ENCODE data around the gene MACROH2A1.

MACROH2A1 gene

DNA sequence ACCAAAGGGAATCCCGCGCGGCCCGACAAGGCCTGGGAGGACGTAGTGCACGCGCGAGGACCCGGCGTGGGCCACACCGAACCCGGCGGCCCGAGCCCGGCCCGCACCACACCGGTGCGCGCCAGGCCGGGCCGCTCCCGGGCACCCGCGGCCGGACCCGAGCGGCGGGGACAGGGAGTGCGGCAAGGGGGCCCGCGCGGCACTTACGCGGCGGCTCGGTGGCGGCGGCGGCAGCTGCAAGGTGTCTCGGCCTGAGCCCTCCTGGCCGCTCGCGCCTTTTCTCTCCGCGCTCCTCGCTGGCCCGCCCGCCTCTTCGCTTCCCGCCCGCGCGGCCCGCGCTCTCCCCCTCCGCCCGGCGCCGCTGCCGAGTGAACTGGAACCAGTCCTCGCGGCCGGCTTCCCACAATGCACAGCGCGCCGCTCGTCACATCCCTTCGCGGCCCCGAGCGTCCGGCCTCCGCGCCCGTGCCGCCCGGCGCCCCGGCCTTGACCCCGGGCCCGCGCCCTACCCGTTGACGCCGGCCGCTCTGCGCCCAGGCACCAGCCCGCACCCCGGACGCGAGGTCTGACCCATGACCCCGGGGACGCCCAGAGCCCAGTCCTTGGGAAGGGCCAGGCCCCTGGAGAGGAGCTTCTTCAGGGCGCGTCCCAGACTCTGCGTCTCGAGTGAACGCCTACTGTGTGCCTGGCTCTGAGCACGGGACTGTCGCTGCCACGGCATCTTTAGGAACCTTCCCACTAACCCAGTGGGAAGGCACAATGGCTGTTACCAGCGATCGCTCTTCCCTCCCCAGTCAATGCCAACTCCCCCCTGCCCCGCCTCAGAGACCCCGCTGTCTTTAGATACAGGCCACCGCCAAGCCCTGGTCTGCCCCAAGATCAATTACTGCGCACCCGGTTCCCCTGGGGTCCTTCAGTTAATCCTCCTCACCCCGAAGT is at the start of gene MACROH2A1:
MACROH2A1 (minus strand) TSS at position 377 of the 939 bp plus-strand sequence. CDS start 10,138 bp downstream, outside the sequence.
- peak; percentile 82 for DNase-seq

GRCh38 chr5:135448071-135448739 is 49.2 kb upstream of the MACROH2A1 start:
- no peak for DNase-seq

DNA sequence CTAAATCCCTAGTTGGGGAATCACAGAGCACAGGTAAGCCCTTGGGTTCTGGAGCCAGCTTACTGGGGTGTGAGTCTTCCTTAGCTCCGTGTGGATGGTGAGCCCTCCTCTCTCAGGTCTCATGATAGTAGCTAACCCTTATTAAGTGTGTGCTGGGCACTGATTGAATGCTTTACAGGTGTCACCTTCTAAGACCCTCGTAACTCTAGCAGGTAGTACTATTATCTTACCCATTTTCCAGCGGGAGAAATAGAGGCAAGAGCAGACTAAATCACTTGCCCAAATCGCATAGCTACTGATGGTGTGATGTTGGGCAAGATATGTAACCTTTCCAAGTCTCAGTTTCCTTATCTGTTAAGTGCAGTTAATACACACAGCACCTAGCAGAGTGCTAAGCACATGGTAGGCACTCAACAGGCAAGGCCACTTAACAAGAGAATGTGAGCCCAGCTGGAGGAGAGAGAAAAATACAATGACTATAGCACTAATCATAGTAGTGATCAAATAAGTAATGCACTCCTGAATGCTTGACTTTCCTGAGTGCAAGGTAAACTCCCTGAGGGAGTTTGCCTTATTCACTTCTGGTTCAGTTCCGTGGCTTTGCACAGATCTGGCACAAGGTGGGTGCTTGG is 48.4 kb upstream of the MACROH2A1 start, which contains the start of gene DCANP1:
DCANP1 (minus strand) TSS at position 51 of the 632 bp plus-strand sequence. CDS start 240 bp downstream, outside the sequence.
- DNase-seq = no peak

DNA sequence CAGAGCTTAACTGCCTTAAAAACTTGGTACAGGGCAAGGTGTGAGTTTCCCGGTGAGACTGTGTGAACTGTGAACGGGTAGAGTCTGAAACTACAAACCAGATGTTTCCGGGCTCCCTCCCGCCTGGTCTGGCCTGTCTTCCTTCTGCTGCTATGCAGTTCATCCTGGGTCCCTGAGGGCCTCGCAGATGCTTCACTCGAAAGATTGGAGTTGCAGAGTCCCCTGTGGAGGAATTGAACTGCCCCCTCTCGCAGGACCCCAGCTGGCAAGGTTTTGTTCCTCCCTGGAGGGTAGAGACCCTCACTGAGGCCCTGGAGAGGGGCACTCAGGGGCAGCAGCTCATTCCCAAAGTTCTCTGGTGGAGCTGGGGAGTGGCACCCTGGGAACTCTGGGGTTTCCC is 47.6 kb upstream of the MACROH2A1 start:
- DNase-seq = no peak

DNA sequence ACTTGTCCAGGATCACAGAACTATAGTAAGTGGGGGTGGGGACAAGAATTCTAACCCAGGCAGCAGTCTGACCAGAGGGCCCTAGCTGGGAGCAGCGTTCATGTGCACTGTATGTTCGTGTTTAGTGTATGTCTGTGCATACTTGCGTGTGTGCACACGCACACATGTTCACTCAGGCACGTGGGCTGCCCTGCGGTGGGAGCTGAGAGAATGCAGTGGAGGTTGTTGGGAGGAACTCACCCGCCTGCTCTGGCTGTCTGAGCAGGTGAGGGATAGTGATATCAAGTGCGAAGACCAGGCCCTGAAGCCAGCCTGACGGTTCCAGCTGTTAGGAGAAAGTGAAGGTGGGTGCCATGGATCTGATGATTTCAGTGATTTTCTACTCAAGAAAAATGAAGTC is 47.2 kb upstream of the MACROH2A1 start:
- DNase-seq = no peak

DNA sequence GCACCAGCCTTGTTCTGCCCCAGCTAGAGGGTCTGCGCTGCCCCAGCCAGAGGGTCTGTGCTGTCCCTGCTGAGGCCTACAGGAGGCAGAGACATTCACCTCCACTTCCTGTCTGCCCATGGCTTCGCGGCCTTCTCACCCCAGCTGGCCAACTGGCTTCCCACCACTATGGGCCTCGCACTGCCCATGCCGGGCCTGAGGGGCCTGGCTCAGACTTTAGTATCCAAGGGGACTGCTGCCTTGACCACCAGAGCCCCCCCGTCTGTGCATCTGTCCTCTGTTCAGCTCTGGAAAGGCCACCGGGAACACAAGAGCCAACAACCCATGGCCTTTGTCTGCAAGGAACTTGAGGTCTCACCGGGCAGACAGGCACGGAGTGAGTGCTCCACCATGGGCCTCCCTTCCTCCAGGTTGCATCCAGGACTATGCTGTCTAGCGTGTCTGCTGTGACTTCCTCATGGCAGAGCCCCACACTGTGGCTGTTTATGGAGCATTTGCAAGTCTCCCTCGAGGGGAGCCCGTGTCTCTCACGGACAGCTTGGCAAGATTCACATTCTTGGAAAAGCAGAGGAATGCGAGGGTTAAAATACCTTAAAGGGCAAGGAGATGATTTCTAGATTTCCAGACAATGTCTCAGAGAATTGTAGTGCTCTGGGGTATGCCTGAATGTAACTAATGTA is 46.4 kb upstream of the MACROH2A1 start:
- DNase-seq = no peak

GRCh38 chr5:135444881-135445280 is 45.9 kb upstream of the MACROH2A1 start:
- DNase-seq = no peak

GRCh38 chr5:135444360-135444759 is 45.3 kb upstream of the MACROH2A1 start:
- no peak for DNase-seq

- no peak for DNase-seq
Observed at GRCh38 chr5:135443161-135443960, 44.3 kb upstream of the MACROH2A1 start.

DNA sequence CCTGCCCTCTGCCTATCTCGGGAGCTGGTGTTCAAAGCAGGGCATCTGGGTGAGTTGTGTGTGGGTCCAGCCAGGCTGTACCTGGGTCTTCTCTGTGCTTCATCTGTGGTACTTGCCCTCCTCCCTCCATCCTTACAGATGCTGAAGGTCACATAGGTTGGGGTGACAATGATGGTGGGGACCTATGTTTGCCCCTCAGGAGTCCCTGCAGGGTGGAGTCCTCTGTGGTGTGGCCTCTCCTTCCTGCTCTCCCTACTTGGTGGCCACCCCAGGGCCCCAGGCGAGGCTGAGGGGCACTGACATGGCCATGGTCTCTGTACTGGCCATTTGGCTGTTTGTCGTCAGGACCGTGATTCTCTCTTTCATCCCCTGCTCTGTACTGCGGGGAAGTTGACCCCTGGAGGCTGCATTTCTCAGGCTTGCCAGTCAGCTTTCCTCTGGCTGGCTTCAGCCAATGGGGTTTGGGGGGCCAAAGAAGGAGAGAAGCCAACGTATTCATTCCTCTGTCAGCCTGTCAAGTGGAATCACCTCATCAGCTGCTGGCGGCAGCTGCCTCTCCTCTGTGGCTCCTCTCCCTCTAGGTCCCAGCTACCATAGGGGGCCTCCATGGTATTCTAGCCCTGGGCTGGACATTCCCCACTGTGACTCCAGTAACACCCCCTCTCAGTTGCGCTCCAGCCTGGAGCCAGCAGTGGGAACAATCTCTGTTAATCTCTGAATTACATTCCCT is 43.6 kb upstream of the MACROH2A1 start:
- no peak for DNase-seq

- no peak for DNase-seq
Observed at GRCh38 chr5:135441919-135442318, 42.9 kb upstream of the MACROH2A1 start.

- no peak for DNase-seq
Observed at GRCh38 chr5:135441350-135441831, 42.4 kb upstream of the MACROH2A1 start.

GRCh38 chr5:135440916-135441315 is 41.9 kb upstream of the MACROH2A1 start:
- DNase-seq = no peak

DNA sequence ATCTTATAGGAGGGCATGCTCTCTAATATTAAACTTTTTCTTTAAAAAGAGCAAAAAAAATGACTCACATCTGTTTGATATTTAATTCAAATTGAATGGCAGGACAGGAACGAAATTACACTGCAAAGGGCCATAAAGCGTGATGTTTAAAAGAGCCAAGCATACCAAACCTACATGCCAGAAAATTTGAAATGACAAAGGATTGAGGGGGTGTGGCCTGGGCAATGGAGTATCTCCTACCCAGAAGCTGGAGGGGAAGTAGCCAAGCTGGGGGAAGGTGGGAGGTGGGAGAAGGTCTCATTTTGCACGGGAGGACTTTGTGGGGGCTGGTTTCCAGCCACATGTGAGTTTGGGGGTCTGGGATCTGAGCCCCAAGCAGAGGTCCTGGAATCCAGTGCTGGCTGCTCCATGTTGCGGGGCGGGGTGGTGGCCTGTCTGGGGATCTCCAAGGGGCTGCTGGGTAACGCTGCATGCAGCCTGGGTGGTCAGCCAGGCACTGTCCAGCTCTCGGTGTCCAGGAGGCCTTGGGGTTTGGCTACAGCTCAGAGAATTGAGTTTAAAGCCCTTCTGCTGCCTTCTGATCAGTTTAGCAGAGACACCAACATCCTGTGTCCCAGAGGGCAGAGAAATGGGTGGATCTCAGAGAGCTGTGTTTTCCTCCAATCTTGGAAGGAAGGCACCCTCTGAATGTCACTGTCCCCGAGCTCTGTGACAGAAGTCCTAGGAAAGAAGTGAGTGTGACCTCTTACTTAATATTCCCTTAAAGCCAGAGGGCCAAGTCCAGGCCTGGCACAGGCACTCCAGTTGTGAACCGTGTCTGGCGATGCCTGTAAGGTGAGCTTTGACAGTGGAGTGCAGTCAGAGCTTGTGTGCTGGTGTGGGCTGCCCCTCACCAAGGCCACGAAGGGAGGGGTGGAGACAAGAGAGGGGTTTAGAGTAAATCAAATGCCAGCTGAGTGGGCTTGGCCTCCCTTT is 40.5 kb upstream of the MACROH2A1 start:
- no peak for DNase-seq

DNA sequence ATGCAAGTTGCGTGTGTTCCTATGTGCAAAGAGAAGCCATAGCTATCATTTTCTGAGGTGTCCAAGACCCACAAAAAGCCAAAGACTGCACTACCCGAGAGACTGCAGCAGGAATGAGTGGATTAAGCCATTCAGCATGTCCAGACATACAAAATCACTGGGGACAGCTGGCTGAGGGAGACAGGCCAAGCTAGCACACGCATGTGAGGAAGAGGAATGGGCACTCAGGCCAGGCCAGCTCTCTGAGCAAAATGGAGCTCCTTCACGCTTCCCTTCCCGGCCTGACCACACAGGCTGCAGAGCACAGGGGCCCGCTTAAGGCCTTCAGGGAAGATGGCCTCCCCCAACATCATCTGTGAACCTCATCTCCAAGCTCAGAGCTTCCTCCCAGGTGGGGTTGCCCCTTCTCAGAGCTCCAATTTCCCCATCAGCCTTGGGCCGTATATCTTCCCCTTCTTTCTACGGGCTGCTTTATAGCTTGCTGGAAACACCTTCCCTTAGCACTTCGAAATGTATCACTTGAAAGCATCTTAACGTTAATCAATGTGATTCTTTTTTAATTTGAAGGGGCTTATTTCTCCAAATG is 39.7 kb upstream of the MACROH2A1 start:
- no peak for DNase-seq

GRCh38 chr5:135437796-135438560 is 38.9 kb upstream of the MACROH2A1 start:
- no peak for DNase-seq

GRCh38 chr5:135437422-135437795 is 38.4 kb upstream of the MACROH2A1 start:
- no peak for DNase-seq

- no peak for DNase-seq
Observed at GRCh38 chr5:135436951-135437418, 38.0 kb upstream of the MACROH2A1 start.
